SIG-M5 (cell line): Measurements from ENCODE around the gene ANTXR1.

ENCODE experiments used
- DNase-seq: peaks from one replicate; lab custom pipeline; 2025; lab: John Stamatoyannopoulos, UW

Gene ANTXR1

DNA sequence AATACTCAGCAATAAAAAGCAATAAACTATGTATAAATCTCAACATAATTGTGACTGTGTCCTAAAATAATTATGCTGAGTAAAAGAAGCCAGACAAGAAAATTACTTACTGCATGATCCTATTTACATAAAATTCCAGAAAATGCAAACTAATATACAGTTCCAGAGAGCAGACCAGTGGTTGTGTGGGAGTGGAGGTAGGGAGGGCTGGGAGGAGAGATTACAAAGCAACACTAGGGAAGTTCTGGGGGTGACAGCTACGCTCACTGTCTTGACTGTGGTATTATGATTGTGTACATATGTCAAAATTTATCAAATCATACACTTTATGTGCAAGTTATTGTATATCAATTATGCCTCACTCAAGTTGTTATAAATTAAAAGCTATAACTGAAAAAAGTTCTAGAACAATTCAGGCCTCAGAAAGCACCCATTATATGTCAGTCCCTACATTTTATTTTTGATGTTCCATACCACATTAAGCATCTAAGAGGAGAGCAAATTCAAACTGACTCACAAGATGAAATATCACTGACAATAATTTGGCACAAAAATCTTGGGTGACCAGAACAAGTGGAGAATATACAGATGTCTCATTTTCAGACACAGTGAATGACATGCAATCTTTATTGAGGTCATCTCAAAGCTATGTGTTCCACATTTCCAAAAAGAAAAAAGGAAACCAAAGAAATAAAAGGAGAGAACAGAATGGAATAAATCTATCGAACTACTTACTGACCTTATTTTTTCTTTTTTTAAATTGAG lies 85.1 kb downstream of the ANTXR1 start:
- DNase-seq: no peak

DNA sequence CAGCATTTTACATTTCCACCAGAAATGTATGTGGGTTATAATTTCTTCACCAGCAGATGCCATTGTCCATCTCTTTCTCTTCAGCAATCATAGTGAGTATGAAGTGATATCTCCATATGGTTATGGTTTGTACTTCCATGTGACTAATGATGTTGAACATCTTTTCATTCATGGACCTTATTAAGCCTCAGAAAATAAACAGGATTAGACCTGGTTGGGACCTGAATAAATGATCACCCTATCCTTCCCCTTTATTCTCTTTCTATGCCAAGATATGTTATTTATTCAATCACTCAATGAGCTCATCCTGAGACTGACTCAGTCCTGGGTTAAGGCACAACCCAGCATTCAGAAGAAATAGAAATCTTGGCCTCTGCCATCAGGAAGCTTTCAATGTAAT lies 86.6 kb downstream of the ANTXR1 start:
- DNase-seq: no peak

DNA sequence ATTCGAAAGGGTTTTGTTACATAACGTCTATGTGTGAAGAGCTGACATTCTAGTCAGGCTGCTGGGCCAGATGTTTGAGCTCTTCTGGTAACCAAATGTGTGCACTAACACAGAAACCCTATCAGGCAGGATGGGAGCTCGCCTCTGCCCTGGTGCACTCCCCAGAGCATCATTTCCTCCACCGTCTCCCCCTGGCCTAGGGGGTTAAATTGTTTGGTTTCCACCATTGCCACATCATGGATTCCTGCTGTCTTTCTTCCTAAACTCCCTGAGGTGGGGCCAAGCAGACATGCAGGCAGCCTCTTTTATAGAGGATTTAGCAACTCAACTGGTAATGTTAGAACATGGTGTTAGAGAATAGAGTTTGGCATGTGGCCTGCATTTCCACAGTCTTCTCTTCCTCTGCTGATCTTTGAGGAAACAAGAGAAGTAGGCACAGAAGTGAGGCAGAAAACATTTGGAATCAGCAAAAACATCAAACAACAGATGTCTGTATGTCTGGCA lies 87.3 kb downstream of the ANTXR1 start:
- no peak for DNase-seq

DNA sequence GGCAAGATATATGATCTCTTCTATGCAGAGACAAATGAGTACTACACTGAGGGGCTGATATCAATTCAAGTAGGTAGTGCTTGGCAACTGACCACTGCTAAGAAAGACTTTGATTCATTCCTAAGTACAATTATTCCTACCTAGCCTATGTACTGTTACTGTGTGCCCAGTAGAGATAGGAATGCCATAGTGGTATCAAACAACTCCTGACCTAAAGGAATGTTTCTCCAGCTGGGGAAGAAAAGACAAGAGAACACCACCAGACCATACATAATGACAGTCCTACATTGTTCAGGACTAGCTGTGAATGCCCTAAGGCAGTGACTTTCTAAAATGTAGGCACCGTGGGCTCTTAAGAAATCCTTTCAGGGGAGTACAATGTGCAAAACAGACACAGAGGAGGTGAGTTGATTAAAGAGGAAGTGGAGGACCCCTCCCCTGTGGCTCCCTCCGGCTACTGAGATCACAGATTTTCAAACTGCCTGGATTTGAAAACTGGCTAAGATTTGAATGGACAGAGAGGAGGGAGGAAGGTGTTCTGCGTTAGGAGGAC lies 89.1 kb downstream of the ANTXR1 start:
- no peak for DNase-seq

DNA sequence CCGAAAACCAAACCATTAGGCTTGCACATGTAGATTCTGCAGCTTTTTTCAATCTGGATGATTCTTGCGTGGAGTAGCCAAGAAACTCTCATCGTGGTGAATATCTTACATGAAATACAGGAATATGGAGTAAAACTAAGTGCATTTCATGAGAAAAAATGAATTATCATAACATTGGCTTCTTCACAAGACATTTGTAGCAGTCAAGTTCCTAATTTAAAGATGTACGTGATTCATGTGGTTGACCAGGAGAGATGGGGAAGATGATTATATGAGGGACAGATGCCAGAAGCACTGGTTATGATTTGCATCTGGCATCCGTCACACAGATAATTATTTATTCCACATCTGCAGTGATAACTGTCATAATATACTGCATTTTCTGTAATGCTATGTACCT lies 90.4 kb downstream of the ANTXR1 start:
- no peak for DNase-seq

DNA sequence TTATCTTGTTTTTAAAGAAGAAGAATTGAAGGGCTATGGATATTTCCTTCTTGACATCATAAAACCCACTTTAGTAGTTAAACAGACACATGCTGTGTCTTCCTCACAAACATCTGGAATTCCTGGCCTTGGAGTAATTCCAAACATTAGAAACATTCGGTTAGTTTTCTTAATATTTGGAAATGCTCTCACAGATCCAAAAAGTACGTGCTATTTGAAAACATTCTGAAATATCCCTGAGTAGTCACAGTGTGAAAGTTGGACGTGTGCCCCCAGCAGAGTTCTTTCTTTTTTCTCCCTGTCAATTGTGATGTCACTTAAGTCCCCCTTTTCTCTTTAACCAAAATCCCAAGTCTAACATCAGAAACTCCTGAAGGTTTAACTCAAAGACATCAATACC lies 91.3 kb downstream of the ANTXR1 start:
- DNase-seq: no peak

DNA sequence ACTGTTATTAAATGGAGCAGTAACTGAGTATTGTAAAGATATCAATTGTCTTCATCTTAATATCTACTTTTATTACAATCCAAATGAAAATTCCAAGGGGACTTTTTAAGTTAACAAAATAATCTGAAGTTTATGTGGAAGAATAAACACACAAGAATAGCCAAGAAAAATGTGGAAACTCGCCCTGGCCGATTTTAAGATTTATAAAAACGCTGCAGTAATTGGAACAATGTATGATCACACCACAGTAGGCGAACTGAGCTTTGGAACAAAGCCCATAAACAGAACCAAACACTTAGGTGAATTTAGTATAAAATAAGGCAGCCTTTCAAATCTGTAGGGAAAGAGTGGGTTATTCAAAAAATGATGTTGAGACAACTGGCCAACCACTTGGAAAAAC lies 96.3 kb downstream of the ANTXR1 start:
- DNase-seq: no peak

DNA sequence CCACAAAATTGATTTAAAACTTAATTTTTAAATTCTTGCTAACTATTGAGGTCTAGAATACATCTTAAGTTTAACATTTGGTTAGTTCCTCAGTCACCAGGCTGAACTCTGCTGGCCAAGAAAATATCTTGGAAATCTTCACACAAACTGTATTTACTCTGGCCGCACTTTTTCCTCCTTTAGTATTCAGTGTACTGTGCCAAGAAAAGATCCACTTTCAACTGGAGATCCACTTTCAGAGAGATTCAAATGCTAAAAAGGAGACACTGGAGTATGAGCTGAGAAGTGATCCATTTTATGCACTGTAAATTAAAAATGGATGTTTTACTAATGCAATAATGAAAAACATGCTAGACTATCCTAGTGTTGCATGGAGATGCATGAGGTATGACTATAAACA lies 98.1 kb downstream of the ANTXR1 start:
- no peak for DNase-seq

DNA sequence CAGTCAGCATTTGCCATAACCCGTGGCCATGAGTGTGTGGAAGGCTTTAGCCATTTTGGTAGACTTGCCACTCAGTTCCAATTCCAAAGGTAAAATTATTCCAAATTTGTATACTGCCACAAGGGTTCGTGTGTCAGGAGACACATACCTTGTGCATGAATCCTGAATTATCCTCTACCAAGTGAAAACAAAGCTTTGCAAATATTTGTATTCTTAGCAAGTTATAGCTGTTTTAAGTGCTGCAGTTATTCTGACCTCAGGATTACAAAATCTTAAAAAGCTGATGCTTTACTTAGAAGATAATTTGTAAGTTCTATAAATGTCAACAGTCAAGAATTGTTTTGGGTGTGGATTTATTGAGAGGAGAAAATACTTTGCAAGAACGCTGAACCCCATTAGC lies 100.6 kb downstream of the ANTXR1 start:
- DNase-seq: no peak

DNA sequence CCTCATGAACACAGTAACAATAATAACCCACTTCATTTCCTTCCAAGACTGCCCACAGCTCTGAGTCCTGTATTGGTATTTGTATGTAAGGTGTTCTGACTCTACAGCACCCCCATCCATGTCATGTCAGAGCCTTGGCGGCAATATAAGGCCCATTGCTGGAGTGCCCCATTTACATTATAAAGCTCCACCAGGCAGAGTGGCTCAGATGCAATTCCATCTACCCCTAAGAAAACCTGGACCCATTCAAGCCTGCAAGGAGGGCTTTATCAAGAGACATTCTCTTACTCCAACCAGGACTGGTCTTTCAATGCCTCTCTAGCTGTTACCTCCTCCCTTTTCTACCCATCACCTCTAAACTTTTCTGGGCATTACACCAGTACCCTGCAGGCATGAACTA lies 101.6 kb downstream of the ANTXR1 start:
- DNase-seq: no peak

DNA sequence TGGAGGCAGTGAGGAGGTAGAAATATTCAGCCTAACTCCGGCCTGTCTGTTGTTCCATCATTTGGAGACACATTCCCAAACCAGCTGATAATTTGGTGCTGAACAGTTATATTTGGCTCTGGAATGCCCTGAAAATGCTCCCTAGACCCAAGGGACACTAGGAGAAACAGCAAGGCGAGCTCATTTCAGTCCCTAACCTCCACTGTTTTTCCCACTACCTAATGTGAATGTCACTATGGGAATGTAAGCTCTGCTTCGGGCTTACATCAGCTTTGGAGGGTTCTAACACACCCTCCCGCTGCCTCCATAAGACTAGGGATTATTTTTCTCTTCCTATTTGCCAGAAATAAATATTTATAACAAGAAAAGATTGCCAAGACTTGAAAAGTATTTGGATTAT lies 103.5 kb downstream of the ANTXR1 start:
- DNase-seq: no peak

DNA sequence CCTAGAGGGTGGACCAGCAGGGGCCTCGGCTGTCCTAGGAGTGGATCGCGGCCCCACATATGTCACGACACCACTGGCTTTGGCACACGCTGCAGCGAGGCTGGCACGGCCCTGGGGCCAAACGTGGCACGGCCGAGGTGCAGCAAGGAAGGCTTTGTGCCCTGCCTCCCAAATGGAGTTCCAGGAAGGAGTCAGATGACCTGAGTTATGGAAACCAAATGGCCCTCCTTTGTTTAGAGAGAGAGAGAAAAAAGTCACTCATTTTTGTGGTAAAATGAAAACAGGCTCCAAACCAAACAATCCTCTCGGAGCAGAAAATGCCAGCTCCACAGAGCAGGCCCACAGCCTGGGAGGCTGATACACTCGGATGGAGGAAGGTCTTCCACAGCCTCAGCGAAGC lies 105.6 kb downstream of the ANTXR1 start:
- DNase-seq: no peak

DNA sequence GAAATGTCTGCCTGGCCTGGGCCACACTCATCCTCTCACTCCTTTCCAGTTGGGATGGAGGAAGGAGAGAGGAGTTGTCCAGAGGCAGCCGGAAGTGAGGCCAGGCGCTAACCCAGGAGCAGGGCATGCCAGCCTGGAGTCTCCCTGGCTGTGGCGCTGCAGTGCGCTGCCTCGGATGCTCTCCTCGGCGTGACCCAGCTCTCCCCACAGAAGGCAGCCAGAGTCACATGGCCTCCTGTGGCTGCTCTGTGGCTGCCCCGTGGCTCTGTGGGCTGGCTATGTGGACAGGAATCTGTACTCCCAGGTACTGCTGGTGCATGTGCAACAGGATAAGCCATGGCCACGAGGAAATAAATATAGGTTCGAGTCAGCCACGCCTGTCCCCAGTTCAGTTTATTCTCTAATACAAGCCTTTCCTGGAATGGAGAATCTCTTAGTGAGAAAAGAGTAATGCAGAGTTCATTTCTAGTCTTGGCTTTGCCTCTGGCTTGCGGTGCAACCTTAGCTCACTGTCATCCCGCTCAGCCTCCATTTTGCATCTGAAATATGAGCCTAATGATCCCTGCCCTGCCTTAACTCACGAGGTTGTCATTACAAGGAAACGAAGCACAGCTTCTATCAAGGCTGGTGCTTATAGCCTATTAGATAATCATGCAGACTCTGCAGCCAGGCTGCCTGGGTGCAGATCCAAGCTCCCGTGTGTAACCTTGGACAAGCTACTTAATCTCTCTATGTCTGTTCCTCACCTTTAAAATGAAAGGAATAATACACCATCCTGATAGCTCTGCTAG lies 106.3 kb downstream of the ANTXR1 start:
- DNase-seq: no peak

DNA sequence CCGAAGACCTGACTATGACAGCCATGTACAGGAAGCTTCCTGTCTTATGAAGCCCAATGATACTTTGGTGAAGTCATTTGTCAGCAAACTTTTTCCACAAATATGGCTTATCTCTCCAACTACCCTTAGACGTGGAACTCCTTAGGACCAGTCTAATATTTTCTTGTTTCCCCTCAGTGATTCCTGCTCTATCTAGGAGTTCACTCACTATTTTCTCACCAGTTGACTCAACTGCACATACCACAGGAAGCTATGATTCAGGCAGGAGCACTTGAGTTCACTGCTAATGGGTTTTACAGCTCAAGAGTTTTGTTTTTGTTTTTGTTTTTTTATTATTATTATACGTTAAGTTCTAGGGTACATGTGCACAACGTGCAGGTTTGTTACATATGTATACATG lies 109.3 kb downstream of the ANTXR1 start:
- no peak for DNase-seq

DNA sequence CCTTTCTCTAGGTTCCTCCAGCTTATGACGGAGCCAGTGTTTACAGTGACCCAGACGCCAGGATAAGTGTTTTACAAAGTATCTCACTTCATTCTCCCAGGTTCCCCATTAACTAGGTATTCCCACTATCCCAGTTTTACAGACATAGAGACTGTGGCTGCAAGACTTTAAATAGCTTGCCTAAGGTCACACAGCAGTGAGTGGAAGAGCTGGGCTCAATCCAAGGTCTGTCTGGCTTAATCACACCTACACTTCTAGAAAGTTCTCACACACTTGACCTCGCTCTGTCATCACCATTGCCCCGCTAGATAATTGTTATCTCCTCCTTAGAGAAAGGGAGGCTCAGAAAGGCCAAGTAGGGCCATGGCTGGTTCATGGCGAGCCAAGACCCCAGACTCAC lies 110.2 kb downstream of the ANTXR1 start:
- DNase-seq: no peak

DNA sequence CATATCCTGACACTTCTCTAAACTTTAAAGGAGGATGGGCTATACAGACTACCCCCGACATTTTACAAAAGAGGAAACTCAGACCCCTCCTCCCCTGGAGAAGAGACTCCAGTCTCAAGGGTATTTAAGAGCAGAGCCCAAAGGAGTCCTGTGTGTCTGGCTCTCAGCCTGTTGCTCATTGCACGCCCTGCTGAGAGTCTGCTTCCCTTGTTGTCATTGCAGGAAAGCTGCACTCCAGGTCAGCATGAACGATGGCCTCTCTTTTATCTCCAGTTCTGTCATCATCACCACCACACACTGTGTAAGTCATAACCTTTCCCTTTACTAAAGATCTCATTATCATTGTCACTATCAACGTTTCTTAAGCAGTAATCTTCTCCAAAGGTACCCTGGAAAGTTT lies 111.4 kb downstream of the ANTXR1 start:
- DNase-seq: no peak

DNA sequence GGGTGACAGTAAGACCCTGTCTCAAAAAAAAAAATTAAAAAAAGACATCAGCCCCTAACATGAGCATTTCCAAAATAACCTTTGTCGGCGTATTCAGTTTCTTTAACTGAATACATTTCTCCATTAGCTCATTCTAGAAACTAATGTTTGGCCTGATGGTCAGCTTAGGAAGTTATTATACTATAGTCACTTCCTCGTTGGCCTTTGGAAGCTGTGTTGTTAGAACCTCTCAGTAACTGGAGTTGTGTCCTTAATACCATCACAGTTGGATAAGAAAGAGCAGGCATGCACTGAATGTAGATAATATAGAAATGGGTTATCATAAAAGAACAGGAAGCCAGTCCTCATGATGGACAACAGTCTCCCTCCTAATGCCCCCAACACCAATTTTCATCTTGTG lies 112.8 kb downstream of the ANTXR1 start:
- no peak for DNase-seq

DNA sequence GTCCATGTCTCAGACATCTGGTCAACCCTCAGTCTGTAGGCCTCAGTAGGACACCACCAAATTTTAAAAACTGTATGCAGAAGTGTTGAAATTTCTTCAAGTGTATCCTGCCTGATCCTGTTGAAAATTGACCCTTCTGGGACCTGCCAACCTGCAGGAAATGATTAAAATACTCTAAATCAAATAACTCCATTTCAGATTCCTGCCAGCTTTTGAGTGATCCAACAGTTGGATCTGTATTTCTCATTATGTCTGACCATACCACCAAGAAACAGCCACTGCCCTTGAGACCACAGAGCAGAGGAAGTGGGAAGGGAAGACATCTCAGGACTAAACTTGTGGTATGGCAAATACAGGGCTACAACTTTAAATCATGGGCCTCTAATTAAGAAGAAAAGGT lies 113.4 kb downstream of the ANTXR1 start:
- DNase-seq: no peak

DNA sequence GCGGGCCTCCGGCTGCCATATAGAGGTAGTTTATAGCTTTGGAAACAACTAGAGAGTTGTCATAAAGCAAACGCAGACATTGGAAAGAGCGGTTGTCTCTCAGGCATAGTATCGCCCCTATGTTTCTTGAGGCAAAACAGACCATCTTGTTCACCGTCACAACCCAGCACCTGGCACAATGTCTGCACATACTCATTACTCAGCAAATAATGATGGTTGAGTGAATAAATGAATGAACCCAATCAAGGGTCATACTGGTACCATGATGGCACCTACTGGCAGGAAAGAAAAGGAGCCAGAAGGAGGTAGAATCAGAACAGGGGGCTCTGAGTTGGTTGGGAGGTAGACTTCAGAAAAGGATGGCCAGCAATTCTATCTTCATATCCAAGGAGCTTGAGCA lies 118.5 kb downstream of the ANTXR1 start:
- DNase-seq: no peak

DNA sequence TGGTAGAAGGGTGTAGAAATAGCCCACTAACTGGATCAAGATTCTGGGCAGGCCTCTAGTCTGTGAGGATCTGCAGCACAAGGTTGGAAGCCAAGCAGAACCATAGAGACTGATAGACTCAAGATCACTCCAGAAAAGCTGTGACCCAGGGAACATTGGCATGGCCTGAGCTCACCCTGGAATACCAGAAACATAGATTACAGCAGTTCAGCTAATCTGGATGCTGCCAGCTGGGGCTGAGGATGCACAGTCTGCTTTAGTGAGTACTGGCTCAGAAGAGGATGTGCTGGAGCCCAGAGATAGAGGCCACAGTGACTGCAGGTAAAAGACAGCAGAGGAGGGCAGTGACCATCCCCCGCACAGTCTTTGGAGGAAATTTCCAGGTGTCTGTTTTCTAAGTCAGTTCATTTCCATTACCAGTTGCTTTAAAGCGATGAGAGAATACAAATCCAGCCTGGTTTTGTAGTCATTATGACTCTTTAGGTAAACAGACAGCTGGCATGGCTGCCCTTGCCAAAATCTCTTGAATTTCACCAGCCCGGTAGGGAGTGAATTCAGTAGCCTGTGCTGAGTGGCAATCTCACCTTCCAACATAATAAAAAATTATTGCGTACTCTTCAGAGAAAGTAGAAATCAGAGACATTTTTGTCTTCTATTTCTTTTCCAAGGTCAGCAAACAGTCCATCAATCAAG lies 119.2 kb downstream of the ANTXR1 start:
- DNase-seq: no peak

DNA sequence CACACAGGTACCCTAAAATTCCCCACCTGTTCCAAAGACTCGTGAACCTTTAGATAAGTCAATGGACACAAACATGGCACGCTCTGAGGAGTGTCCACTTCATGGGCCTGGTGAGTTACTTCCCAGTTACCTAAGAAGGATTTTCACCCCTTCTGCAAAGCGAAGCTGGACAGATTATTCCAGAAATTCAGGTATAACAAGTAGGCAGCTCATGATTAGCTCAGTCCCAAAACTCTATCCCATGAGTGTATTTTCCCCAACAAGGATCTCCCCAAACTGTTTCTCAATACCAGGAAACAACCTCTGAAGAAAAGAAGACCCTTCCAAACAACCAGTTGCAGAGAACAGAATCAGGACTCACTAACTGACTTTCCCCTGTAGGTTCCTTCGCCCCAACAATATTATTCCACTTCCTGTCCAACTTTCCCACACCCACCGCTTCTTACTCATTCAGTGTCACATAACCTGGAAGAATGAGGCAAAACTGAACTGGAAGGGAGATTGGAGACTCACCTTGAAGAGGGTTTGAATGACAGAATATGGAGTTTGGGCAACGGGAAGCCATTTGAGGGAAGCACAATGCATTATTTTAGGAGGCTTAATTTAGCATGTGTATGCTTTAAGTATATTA lies 120.1 kb downstream of the ANTXR1 start:
- DNase-seq: no peak

DNA sequence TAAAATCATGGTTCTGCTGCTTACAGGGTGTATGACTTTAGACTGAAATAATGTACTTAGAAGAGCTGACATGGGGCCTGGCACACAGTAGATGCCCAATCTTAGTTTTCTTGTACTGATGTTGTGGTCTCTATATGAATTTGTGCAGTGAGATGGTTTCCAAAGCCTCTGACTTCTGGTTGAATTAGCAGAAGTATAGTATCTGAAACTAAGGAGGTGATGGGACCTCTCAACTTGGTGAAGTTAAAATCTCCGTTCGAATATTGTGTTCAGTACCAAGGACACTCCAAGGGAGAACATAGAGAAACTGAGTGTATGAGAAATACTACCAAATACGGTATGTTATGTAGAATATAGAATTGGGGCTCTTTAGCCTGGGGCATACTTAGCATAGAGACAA lies 120.9 kb downstream of the ANTXR1 start:
- DNase-seq: no peak
